ENCODE data around the gene PIGO.

PIGO gene

DNA sequence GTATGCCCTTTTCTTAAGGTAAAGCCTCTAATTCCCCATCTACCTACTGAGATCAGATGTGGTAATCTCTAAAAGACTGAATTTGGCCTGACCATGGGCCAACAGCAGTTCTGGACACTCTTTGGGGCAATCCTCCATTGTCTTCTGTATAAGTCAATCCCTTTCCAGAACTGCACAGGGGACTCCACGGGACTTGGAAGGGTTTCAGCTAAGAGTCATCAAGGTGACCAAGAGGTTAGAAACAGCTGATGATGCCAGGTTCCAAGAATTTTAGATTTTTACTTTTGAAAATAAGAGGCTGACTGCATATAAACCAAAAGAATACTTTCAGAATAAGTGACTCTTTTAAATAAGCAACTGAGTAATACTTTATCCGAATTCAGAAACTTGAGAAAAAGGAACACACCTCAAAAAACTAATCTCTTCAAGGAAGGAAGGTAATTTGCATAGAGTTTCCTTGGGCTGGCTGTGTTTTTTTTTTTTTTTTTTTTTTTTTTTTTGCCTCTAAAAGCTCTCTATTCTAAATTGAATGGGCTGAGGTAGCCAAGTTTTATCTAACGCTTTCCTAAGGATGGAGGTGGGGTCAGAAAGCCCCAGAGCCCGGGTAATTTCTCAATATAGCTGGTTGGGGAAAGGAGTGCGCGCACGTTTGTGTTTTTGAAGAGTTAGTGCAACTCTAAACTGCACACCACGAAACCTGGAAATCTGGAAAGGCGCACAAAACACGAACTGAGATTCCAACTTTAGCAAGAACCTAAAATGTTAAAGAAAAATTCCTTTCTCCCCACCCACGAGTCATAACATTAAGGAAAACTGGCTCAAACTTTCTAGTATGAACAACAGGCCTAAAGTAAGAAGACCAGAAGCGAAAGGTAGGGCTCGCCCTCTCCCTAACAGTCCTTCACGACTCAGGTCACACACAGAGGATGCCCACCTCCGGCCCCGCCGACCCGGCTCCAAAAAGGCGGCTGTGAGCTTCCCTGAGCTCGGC is 25.3 kb downstream of the PIGO start:
- Mint-ChIP-seq H3K27ac (peak overlapping the region; percentile 98), H3K4me1 (ENCODE audit: low read depth) (peaks cover 65% of the 10 kb centered on the region), H3K36me3 (ENCODE audit: low read depth) (peaks cover 94% of the 10 kb centered on the region), H3K4me3 (peak overlapping the region; percentile 95), H3K9me3 (no peaks in the 10 kb centered on the region), H3K27me3 (no peaks in the 10 kb centered on the region)
- DNase-seq = no peak

DNA sequence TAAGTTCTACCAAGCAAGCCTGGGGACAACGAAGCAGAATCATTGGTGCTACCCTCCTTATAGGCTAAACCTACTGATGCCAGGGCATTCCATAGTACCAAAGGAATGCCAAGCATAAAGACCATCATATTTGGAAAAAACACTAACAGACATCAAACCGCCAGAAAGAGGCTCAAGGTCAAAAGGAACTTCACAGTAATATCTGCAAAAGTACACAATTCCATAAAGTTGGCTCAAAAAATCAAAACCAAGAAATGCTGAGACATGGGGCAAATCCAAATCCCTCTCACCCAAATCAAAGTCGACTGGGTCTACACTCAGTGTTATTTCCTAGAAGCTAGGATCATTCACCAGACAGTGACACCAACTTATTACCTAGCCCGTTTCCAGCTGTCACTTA is 27.4 kb downstream of the PIGO start:
- Mint-ChIP-seq H3K4me1 (ENCODE audit: low read depth) (peaks cover 66% of the 10 kb centered on the region), H3K27ac (peak overlapping the region; percentile 85), H3K9me3 (no peaks in the 10 kb centered on the region), H3K36me3 (ENCODE audit: low read depth) (peaks cover 93% of the 10 kb centered on the region), H3K4me3 (peak overlapping the region; percentile 95), H3K27me3 (no peaks in the 10 kb centered on the region)
- no peak for DNase-seq

DNA sequence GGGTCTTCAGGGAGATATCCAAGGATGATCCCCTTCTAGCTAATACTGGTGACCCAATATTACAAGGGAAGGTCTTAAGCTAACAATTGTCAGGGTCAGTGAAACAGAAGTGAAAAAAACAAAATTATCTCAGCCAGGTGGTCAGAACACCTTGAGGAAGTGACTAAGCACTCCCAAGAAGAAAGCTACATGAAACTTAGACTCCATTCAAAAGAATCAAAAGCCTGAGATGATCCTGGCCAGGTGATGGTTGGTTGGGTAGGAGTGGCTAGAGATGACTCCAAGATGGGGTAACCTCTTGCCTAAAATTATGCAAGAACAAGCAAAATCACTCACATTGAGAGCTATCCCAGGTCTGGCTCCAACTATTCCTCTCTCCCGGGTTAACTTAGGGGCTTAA is 29.3 kb downstream of the PIGO start:
- Mint-ChIP-seq H3K27me3 (no peaks in the 10 kb centered on the region), H3K27ac (peak overlapping the region; percentile 11), H3K36me3 (ENCODE audit: low read depth) (peaks cover 97% of the 10 kb centered on the region), H3K4me1 (ENCODE audit: low read depth) (peaks cover 50% of the 10 kb centered on the region), H3K4me3 (no peak overlapping the region), H3K9me3 (no peaks in the 10 kb centered on the region)
- DNase-seq = no peak

DNA sequence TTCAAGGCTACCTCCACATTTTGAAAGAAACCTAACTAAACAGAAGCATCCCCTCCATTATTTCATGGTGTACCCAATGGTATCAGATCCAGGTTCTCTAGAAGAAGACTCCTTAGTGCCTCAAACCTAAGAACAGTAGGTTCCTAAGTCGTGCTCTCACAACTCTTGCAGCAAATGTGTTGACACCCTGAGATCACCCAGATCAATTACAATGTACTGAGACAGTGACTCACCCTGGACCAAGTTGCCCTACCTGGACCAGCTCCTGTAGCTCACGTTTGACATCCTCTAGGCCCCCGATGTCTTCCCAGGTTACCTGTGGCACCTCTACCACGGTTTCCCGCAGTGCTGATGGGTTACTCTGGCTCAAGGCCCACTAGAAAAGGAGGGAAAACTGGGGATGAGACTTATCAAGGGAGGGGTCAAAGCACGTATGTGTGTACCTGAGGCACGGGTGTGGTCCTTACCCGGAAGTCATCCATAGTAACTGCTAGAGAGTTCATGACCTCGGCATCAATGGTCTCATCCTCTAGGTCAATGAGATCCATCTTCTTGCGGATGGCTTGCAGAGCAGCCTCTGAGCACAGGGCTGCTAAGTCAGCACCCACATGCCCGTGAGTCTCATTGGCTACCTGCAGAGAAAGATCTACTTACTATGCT is 35.7 kb downstream of the PIGO start:
- H3K36me3 Mint-ChIP-seq (ENCODE audit: low read depth) = peaks cover 97% of the 10 kb centered on the region
- H3K4me1 Mint-ChIP-seq (ENCODE audit: low read depth) = peaks cover 4% of the 10 kb centered on the region
- no peak overlapping the region for H3K4me3 Mint-ChIP-seq

DNA sequence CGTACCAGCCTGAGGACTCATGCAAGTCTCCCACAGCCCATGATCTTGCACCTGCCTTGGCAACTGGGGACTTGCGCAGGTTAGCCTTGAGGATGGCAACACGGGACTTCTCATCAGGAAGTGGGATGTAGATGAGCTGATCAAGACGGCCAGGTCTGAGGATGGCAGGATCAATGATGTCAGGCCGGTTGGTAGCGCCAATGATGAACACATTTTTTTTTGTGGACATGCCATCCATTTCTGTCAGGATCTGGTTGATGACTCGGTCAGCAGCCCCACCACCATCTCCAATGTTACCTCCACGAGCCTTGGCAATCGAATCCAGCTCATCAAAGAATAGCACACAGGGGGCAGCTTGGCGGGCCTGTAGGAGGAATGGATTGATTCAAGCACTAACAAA is 37.0 kb downstream of the PIGO start:
- Mint-ChIP-seq H3K4me3 (no peak overlapping the region), H3K4me1 (ENCODE audit: low read depth) (no peaks in the 10 kb centered on the region), H3K36me3 (ENCODE audit: low read depth) (peaks cover 97% of the 10 kb centered on the region), H3K27ac (peak overlapping the region; percentile 4), H3K9me3 (no peaks in the 10 kb centered on the region), H3K27me3 (no peaks in the 10 kb centered on the region)
- no peak for DNase-seq

More for the DNA sequence above, 35.7 kb downstream of the PIGO start:
- Mint-ChIP-seq H3K27ac (peak overlapping the region; percentile 73), H3K9me3 (no peaks in the 10 kb centered on the region), H3K27me3 (no peaks in the 10 kb centered on the region)
- DNase-seq = peak; percentile 21

DNA sequence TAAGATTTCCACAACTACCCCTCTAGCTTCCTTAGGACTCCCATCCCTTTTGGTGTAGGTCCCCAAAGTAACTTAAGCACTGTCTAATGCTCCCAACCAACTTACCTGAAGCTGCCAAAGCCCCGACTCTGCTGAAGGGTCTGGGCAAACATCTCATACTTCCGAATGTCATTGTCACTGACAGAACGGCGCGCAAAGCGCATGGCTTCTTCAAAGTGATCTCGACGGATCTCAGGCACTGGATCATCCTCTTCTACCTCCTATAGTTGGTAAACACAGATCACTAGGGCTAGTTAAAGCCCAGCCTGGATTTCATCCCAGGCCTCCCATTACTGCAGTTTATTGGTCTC is 39.1 kb downstream of the PIGO start:
- Mint-ChIP-seq H3K4me3 (no peak overlapping the region), H3K9me3 (no peaks in the 10 kb centered on the region), H3K27me3 (no peaks in the 10 kb centered on the region), H3K36me3 (ENCODE audit: low read depth) (peaks cover 98% of the 10 kb centered on the region), H3K4me1 (ENCODE audit: low read depth) (no peaks in the 10 kb centered on the region), H3K27ac (peak overlapping the region; percentile 51)
- DNase-seq = no peak

DNA sequence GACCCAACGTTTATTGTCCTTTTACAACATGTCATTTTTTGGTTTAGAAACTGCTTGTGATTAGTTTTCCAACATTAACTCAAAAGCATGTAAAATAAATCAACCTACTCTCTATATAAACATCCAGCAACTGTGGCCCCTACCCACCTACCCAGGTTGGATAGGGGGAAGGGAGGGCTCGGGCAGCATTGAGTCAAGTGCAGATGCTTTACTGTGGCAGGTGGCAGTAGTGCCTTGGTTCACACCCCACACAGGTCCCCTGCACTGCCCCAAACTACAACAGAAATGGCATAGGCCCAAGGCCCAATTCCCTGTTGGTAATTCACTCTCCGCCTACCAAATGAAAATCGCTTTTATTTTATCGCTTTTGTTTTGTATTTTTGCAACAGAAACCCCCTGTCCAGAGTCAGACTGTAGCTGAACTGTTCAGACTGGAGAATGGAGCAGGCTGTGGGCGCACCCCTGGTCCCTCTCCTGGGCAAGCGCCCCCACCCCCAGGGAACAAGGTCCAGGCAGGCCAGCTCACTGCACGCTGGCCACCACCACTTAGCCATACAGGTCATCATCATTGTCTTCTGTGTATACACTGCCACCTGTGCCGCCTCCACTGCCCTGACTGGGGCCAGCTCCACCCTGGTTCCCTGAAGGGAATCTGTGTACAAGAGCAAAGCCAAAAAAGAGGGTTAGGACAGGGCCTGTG is 39.7 kb downstream of the PIGO start:
- Mint-ChIP-seq H3K9me3 (no peaks in the 10 kb centered on the region), H3K4me1 (ENCODE audit: low read depth) (no peaks in the 10 kb centered on the region), H3K36me3 (ENCODE audit: low read depth) (peaks cover 97% of the 10 kb centered on the region), H3K27me3 (no peaks in the 10 kb centered on the region), H3K27ac (peak overlapping the region; percentile 35), H3K4me3 (no peak overlapping the region)
- DNase-seq = no peak

DNA sequence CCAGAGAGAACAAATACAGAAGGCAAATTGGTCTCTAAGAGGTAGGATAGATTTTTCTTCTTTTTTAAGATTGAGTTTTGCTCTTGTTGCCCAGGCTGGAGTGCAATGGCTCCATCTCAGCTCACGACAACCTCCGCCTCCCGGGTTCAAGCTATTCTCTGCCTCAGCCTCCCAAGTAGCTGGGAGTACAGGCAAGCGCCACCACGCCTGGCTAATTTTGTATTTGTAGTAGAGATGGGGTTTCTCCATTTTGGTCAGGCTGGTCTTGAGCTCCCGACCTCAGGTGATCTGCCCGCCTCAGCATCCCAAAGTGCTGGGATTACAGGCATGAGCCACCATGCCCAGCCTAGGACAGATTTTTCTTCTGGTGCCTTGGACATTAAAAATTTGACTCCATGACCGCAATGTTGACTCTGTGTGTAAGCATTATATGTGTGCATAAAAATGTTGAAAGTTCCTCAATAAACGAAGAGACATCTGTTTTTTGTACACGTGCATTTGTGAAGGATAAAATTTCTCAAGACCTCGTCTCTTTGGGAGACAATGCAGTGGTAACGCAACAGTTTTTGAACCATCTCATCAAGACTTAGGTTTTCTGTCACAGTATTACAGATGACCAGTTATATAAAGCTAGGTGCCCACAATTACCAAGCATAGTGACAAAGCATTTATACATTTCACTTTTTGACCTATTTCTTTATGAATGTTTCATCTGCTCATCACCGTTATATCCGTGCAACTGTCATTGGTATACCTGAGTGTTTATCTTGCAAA is 41.3 kb downstream of the PIGO start:
- Mint-ChIP-seq H3K36me3 (ENCODE audit: low read depth) (peaks cover 96% of the 10 kb centered on the region), H3K4me3 (no peak overlapping the region), H3K27ac (no peak overlapping the region), H3K4me1 (ENCODE audit: low read depth) (no peaks in the 10 kb centered on the region), H3K9me3 (no peaks in the 10 kb centered on the region), H3K27me3 (no peaks in the 10 kb centered on the region)
- no peak for DNase-seq

DNA sequence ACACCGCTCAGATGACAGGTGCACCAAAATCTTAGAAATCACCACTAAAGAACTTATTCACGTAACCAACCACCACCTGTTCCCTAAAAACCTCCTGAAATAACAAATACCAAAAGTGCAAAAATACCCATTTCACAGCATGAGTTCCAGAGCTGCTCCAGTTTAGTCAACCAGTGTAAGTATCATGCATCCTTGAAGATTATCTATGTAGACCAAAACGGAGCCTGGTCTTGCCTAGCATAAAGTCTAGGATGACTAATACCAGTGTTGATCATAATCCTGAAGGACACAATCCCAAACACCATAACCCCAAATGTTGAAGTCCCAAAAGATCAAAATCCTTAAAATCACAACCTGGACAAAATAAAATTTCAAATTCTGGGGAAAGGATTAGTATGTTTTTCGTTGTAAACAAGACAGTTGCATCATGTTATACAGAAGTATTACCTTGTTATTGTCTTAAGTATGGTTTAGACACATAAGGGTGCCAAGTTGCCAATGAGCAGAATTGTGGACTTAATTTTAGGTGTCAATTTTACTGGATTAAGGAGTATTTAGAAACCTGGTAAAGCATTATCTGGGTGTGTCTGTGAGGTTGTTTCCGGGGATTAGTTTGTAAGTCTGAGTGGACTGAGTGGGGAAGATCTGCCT is 42.1 kb downstream of the PIGO start:
- Mint-ChIP-seq H3K4me3 (no peak overlapping the region), H3K4me1 (ENCODE audit: low read depth) (no peaks in the 10 kb centered on the region), H3K27me3 (no peaks in the 10 kb centered on the region), H3K9me3 (no peaks in the 10 kb centered on the region), H3K27ac (no peak overlapping the region), H3K36me3 (ENCODE audit: low read depth) (peaks cover 96% of the 10 kb centered on the region)
- DNase-seq = no peak

DNA sequence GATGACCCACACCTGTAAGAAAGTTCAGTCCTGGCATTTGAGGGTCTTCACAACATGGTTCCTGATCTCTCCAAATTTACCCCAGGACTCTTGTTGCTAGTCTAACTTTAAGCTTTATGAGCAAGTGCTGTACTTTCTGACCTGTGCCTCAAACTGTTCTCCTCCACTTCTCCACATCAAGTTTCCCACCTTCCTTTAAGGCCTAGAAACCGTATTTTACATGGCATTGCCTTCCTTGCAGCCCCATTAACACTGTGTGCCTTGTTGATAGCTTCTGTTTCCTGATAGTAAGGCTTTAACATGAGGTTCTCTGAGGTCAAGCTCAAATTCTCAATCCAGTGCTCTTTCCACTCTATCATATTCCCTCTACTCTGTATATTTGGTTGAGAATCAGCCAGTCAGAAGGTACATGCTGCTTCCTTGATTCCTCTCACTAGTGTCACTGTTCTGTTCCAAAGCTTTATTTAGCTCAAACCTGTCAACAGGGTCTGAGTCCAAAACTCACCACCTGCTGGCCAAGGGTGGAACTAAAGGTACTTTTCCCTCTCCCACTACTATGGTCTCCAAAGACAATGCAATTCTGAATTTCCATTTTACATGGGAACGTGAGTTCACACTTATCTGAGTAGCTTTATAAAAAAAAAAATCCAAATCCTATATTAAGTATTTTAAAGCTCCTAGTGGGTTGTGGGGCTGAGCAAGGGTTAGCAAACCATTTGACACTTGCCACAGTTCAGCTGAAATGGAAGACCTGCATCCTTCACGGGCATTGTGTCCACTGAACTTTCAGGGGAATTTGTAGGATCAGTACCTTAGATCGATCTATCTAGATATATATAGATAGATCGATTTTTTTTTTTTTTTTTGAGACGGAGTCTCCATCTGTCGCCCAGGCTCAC is 45.1 kb downstream of the PIGO start:
- no peaks in the 10 kb centered on the region for H3K9me3 Mint-ChIP-seq
- no peak overlapping the region for H3K27ac Mint-ChIP-seq
- no peaks in the 10 kb centered on the region for H3K4me1 Mint-ChIP-seq (ENCODE audit: low read depth)
- H3K4me3 Mint-ChIP-seq = no peak overlapping the region
- peaks cover 85% of the 10 kb centered on the region for H3K36me3 Mint-ChIP-seq (ENCODE audit: low read depth)
- H3K27me3 Mint-ChIP-seq = no peaks in the 10 kb centered on the region
- DNase-seq = peak; percentile 47

DNA sequence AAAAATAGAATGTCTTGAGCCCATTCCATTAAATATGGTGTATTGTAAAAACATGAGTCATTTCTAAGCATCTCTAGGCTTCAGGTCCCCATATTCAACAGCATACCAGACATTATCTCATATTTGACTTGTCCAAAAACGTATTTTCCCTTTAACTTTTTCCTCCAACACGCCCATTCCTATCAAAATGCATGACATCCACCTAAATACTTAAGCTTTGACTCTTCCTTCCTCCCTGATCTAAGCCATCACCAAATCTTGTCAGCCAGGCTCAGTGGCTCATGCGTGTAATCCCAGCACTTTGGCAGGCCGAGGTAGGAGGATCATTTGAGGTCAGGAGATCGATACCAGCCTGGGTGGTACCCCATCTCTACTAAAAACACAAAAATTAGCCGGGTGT is 47.9 kb downstream of the PIGO start:
- H3K36me3 Mint-ChIP-seq (ENCODE audit: low read depth) = peaks cover 81% of the 10 kb centered on the region
- H3K27me3 Mint-ChIP-seq = no peaks in the 10 kb centered on the region
- no peaks in the 10 kb centered on the region for H3K4me1 Mint-ChIP-seq (ENCODE audit: low read depth)
- no peak overlapping the region for H3K4me3 Mint-ChIP-seq
- no peak for DNase-seq
- no peak overlapping the region for H3K27ac Mint-ChIP-seq
- H3K9me3 Mint-ChIP-seq = no peaks in the 10 kb centered on the region

DNA sequence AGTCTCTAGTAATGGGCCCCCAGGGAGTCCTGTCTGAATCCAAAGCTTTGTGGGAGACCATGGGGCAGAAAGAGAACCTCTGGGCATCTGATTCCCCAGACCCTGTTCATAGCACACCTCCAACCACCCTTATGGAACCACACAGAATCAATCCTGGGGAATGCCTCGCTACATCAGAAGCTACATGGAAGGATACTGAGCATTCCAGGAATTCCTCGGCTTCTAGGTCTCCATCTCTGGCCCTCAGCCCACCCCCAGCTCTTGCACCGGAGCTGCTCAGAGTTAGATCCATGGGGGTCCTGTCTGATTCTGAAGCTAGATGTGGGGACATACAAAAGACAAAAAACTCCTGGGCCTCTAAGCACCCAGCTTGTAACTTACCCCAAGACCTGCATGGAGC is 52.3 kb downstream of the PIGO start:
- Mint-ChIP-seq H3K36me3 (ENCODE audit: low read depth) (peaks cover 61% of the 10 kb centered on the region), H3K27me3 (no peaks in the 10 kb centered on the region), H3K4me3 (no peak overlapping the region), H3K9me3 (no peaks in the 10 kb centered on the region), H3K27ac (no peak overlapping the region), H3K4me1 (ENCODE audit: low read depth) (no peaks in the 10 kb centered on the region)
- no peak for DNase-seq

DNA sequence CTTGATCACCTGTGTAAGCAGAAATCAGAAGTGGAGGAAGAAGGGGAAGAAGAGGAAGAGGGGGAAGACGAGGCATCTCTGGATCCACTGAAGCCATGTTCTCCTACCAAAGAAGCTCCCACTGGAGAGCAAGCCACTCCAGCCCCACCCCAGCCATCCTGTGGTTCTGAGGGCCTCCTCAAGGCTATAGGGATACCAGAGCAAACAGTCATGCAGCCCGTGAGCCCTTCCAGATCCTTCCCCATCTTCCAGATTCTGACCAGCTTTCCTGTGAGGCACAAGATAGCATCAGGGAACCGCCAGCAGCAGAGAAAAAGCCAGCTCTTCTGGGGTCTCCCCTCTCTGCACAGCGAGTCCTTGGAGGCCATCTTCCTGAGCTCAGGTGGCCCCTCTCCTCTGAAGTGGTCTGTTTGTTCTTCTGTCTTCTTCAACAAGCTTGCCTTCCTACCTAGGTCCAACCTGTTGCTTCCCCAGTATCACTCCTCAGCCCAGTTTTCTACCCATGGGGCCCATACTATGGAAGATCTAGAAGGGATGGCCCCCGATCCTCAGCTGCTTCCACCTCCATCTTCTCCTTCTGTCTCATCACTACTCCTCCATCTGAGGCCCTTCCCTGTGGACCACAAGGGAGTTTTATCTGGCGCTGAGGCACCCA is 53.4 kb downstream of the PIGO start:
- DNase-seq = no peak
- H3K36me3 Mint-ChIP-seq (ENCODE audit: low read depth) = peaks cover 56% of the 10 kb centered on the region
- H3K4me3 Mint-ChIP-seq = no peak overlapping the region
- no peaks in the 10 kb centered on the region for H3K27me3 Mint-ChIP-seq
- no peaks in the 10 kb centered on the region for H3K9me3 Mint-ChIP-seq
- peak overlapping the region; percentile 50 for H3K27ac Mint-ChIP-seq
- H3K4me1 Mint-ChIP-seq (ENCODE audit: low read depth) = no peaks in the 10 kb centered on the region

Data from activated T-cell treated with anti-CD3 and anti-CD28 coated beads, Interleukin-2, amount 50 U/mL, for 24 hours (primary cell).